Activated CD8-positive, alpha-beta T cell treated with anti-CD3 and anti-CD28 coated beads, Interleukin-2, amount 10 ng/mL, durations not matched to agents 7 days and 5 days (primary cell): ENCODE results near the gene KCNJ12. TPM values are rescaled to one million over a fixed set of nuclear protein-coding genes. Genes with fewer than 3 reads are reported as not detected.
"Not testable (repeated sequence)": the region's sequence is repeated elsewhere in the genome, so short reads cannot be mapped to it uniquely, and the experiment has no call there.

ENCODE experiments used
- ATAC-seq: fragments of 150-1000 bp; cut with Tn5 transposase; one replicate; pipeline ENCODE4 v1.10.0; 2021; ENCODE audit warnings: moderate library complexity
- CTCF ChIA-PET: fragments of 350-600 bp; sonication (Branson Sonifier 250); formaldehyde crosslinking; loops from one replicate; lab custom pipeline; 2021; ENCODE audit warnings: antibody characterized with exemption; lab: Charles Lee
- POLR2A ChIA-PET: fragments of 350-600 bp; sonication (Branson Sonifier 250); formaldehyde crosslinking; loops from one replicate; lab custom pipeline; 2021; ENCODE audit warnings: antibody characterized with exemption; lab: Charles Lee
- DNase-seq: peaks from one replicate; pipeline ENCODE4 v3.0.0-alpha.2; 2020
- H3K27ac Mint-ChIP-seq: one replicate; pipeline ENCODE4 v1.8.0; 2021; ENCODE audit warnings: mild to moderate bottlenecking, mixed read lengths
- H3K27me3 Mint-ChIP-seq: one replicate; pipeline ENCODE4 v1.8.0; 2021; ENCODE audit warnings: low read depth, mixed read lengths
- H3K36me3 Mint-ChIP-seq: one replicate; pipeline ENCODE4 v1.8.0; 2021; ENCODE audit warnings: low read depth, mixed read lengths
- H3K4me1 Mint-ChIP-seq: one replicate; pipeline ENCODE4 v1.8.0; 2021; ENCODE audit warnings: low read depth, mixed read lengths
- H3K4me3 Mint-ChIP-seq: one replicate; pipeline ENCODE4 v1.8.0; 2021; ENCODE audit warnings: mild to moderate bottlenecking, mixed read lengths
- H3K9me3 Mint-ChIP-seq: one replicate; pipeline ENCODE4 v1.8.0; 2022; ENCODE audit warnings: mixed read lengths; ENCODE audit not compliant: insufficient read depth
- total RNA-seq, 2 experiments: library from RNA; stranded (reverse); gene quantifications; one replicate each; pipeline ENCODE4 v1.2.3, GENCODE V29; 2021

The KCNJ12 gene
- total RNA-seq, 2 experiments from 2014 or later = not detected

DNA sequence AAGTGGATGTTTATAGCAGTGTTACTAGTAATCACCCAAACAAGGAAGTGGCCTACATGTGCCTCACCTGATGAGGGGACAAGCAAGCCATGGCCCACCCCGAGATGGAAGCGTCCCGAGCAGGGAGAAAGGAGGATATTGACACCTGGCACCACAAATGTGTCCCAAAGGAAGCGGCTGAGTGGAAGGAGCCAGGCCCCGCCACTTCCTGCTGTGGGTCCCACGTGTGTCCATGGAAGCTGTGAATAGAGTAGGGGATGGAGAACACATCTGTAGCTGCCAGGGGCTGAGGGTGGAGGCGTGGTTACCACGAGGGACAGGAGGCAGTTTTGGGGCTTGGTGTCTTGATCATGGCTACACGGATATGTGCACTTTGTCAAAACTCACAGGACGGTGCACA, 49.2 kb downstream of the KCNJ12 start:
- no peak overlapping the region for H3K4me3 Mint-ChIP-seq
- ATAC-seq (no peak), DNase-seq (no peak)
- H3K27ac Mint-ChIP-seq = no peak overlapping the region
- H3K9me3 Mint-ChIP-seq = no peaks in the 10 kb centered on the region
- ChIA-PET POLR2A (no interaction called here), CTCF (no interaction called here)
- no peaks in the 10 kb centered on the region for H3K36me3 Mint-ChIP-seq
- H3K4me1 Mint-ChIP-seq = no peaks in the 10 kb centered on the region
- H3K27me3 Mint-ChIP-seq = peaks cover 3% of the 10 kb centered on the region

DNA sequence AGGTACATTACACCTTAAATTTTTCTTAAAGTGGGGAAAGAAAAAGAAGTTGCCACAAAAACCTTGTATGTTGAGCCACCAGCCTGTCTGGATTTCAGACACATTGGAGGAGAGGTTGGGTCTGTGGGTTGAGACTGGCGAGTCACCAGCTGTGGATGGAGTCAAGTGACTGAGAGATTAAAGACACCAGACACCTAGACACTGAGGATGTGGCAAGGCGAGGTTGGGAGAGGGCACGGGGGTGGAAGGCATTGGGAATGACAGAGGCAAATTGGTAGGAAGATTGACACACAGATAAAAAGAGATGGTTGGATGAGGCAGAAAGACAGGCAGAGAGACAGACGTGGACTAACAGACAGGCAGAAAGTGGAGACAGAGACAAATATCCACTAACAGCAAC, 49.6 kb downstream of the KCNJ12 start:
- Mint-ChIP-seq H3K27me3 (peaks cover 3% of the 10 kb centered on the region), H3K4me3 (no peak overlapping the region), H3K4me1 (no peaks in the 10 kb centered on the region), H3K36me3 (no peaks in the 10 kb centered on the region), H3K27ac (no peak overlapping the region), H3K9me3 (no peaks in the 10 kb centered on the region)
- POLR2A ChIA-PET = no interaction called here
- CTCF ChIA-PET = no interaction called here
- ATAC-seq (no peak), DNase-seq (no peak)

- H3K27me3 Mint-ChIP-seq, H3K9me3 Mint-ChIP-seq, H3K27ac Mint-ChIP-seq, ATAC-seq, DNase-seq, H3K36me3 Mint-ChIP-seq, CTCF ChIA-PET, POLR2A ChIA-PET, H3K4me3 Mint-ChIP-seq, H3K4me1 Mint-ChIP-seq: not testable (repeated sequence)
Measured at GRCh38 chr17:21426246-21426645, 50.1 kb downstream of the KCNJ12 start.

DNA sequence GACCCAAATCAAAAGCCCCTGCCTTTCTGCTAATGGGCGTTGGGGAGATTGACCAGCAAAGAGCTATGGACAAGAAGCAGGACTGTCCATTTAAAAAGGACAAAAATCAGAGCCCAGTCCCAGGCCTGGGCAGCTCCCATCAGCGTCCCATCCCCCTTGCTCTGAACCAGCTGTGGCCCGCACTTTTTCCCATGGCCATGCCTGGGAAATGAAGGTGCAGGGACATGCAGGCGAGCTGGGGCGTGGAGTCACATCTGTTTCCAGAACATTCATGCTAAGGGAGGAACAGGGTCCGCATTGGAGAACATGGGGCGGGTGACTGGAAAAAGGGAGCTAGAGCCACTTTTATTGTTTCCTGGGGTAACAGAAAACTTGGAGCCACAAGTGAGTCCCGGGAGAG, 50.7 kb downstream of the KCNJ12 start:
- H3K27me3 Mint-ChIP-seq, H3K4me3 Mint-ChIP-seq, DNase-seq, H3K4me1 Mint-ChIP-seq, H3K9me3 Mint-ChIP-seq, H3K27ac Mint-ChIP-seq, POLR2A ChIA-PET, ATAC-seq, CTCF ChIA-PET, H3K36me3 Mint-ChIP-seq: not testable (repeated sequence)

GRCh38 chr17:21427727-21428126, 51.6 kb downstream of the KCNJ12 start:
- POLR2A ChIA-PET, ATAC-seq, H3K4me3 Mint-ChIP-seq, H3K36me3 Mint-ChIP-seq, H3K27ac Mint-ChIP-seq, DNase-seq, H3K27me3 Mint-ChIP-seq, H3K9me3 Mint-ChIP-seq, CTCF ChIA-PET, H3K4me1 Mint-ChIP-seq: not testable (repeated sequence)

GRCh38 chr17:21428752-21429424, 52.7 kb downstream of the KCNJ12 start:
- DNase-seq, H3K27ac Mint-ChIP-seq, H3K9me3 Mint-ChIP-seq, ATAC-seq, H3K4me1 Mint-ChIP-seq, H3K27me3 Mint-ChIP-seq, H3K4me3 Mint-ChIP-seq, POLR2A ChIA-PET, H3K36me3 Mint-ChIP-seq, CTCF ChIA-PET: not testable (repeated sequence)

GRCh38 chr17:21429921-21430628, 53.9 kb downstream of the KCNJ12 start:
- H3K36me3 Mint-ChIP-seq, CTCF ChIA-PET: not testable (repeated sequence)

GRCh38 chr17:21433971-21434370, 57.8 kb downstream of the KCNJ12 start:
- H3K36me3 Mint-ChIP-seq, CTCF ChIA-PET, H3K4me3 Mint-ChIP-seq, POLR2A ChIA-PET, ATAC-seq, H3K9me3 Mint-ChIP-seq, H3K4me1 Mint-ChIP-seq, H3K27me3 Mint-ChIP-seq, H3K27ac Mint-ChIP-seq, DNase-seq: not testable (repeated sequence)

More at GRCh38 chr17:21429921-21430628, 53.9 kb downstream of the KCNJ12 start:
- ATAC-seq, H3K4me1 Mint-ChIP-seq, H3K27ac Mint-ChIP-seq, H3K27me3 Mint-ChIP-seq, H3K4me3 Mint-ChIP-seq, DNase-seq, H3K9me3 Mint-ChIP-seq, POLR2A ChIA-PET: not testable (repeated sequence)

DNA sequence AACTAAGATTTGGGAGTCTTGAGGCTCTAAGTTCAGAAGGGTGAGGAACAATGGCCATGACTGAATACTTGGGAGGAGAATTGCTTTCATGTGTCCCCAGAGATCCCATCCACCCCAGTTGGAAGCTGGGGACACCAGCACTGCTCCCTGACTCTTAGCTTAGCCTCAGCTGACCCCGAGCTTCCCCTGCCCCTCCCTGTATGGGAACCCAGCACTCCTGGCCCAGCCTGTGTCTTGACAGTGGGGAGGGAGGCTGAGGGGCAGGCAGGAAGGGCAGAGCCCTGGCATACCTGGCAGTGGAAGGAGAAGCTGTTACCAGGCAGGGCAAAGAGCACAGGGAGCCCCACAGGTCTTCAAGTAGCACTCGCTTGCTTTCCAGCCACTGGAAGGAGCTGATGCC, 58.8 kb downstream of the KCNJ12 start:
- H3K9me3 Mint-ChIP-seq, ATAC-seq, H3K27me3 Mint-ChIP-seq, CTCF ChIA-PET, POLR2A ChIA-PET, H3K4me3 Mint-ChIP-seq, H3K36me3 Mint-ChIP-seq, H3K27ac Mint-ChIP-seq, H3K4me1 Mint-ChIP-seq, DNase-seq: not testable (repeated sequence)

- H3K4me3 Mint-ChIP-seq, DNase-seq, H3K9me3 Mint-ChIP-seq, H3K27ac Mint-ChIP-seq, H3K27me3 Mint-ChIP-seq, H3K4me1 Mint-ChIP-seq, CTCF ChIA-PET, ATAC-seq, POLR2A ChIA-PET, H3K36me3 Mint-ChIP-seq: not testable (repeated sequence)
Measured at GRCh38 chr17:21436481-21436880, 60.3 kb downstream of the KCNJ12 start.

DNA sequence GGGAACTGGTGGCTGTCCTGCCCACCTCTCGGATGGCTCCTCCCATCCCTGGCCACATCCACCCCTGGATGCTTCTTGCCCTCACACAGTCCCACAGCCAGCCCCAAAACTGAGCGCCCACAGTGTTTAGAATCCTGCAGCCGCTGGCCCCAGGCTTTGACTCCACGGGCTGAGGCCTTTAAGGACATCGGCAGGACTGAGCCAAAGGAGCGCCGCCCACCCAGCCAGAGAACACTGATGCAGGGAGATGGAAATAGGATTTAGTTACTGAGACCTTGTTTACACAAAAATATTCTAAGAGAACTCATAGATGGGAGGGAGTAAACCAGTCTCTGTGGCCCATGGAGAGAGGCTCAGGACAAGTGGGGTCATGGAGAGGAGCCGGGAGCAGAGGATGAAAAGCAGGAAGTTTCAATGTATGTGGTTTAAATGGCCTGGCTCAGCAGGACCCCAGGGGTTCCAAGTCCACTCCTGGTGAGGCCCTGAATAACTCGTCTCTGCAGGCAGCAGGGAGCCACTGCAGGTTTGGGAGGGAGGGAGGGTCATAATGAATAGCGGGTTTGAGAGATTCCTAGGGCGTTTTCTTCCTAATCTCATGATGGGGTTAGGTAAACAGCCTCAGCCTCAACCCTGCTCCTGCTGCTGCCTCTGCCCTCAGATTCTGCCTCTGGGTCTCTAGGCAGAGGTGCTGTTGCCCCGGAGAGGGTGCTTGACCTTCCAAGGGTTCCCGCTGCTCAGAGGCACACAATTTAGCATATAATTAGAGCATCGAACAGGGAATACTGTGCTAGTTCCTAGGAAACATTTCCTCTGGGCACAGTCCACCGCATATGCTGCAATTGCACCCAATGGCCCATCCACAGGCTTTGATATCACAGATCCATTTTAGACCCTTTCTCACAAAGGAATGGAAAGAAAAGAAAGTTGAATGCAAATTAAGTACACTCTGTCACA, 61.0 kb downstream of the KCNJ12 start:
- CTCF ChIA-PET, DNase-seq, H3K9me3 Mint-ChIP-seq, ATAC-seq, POLR2A ChIA-PET, H3K36me3 Mint-ChIP-seq, H3K4me1 Mint-ChIP-seq, H3K4me3 Mint-ChIP-seq, H3K27me3 Mint-ChIP-seq, H3K27ac Mint-ChIP-seq: not testable (repeated sequence)
